H1 (cell line): ENCODE data around the gene NID2.

Experiments
- EP300 ChIP-seq, 2 experiments: IDR thresholded peaks; 1 replicate in 1 of 2; 2 replicates in 1 of 2; pipeline ENCODE4 v1.6.1; 2011 to 2012; ENCODE audit warnings: low read depth in 2 of 2, low read length in 2 of 2, mild to moderate bottlenecking in 2 of 2, borderline replicate concordance in 1 of 2, inconsistent platforms in 1 of 2, moderate library complexity in 1 of 2
- EZH2 ChIP-seq: fragments of 200-600 bp; sonication (generic); IDR thresholded peaks from 2 replicates; pipeline ENCODE4 v1.7.1; 2012; ENCODE audit warnings: low read depth, mild to moderate bottlenecking, moderate library complexity, low read length, inconsistent platforms; ENCODE audit not compliant: severe bottlenecking
- POLR2A ChIP-seq, 2 experiments: IDR thresholded peaks; 1 replicate in 1 of 2; 2 replicates in 1 of 2; pipeline ENCODE4 v1.6.1; 2011; ENCODE audit warnings: low read depth in 2 of 2, low read length in 2 of 2, mild to moderate bottlenecking in 2 of 2; ENCODE audit errors: control extremely low read depth in 1 of 2
- RFX5 ChIP-seq: IDR thresholded peaks from 2 replicates; pipeline ENCODE4 v1.6.1; 2011; ENCODE audit warnings: low read depth, low read length, improper control_type of control experiment, borderline replicate concordance
- RXRA ChIP-seq: IDR thresholded peaks from 2 replicates; pipeline ENCODE4 v1.6.1; 2011; ENCODE audit warnings: low read depth, mild to moderate bottlenecking, low read length, moderate library complexity; ENCODE audit not compliant: insufficient read depth
- SP2 ChIP-seq: IDR thresholded peaks from 2 replicates; pipeline ENCODE4 v1.6.1; 2012; ENCODE audit warnings: mild to moderate bottlenecking, low read length, inconsistent platforms
- SUZ12 ChIP-seq: fragments of 200-600 bp; sonication (generic); IDR thresholded peaks from 2 replicates; pipeline ENCODE4 v1.6.1; 2012; ENCODE audit warnings: mild to moderate bottlenecking, inconsistent platforms, low read length, moderate library complexity, mixed read lengths
- TF ChIP-seq, protein P1 (sequence below), 3 experiments: IDR thresholded peaks; 1 replicate in 2 of 3; 2 replicates in 1 of 3; pipeline versions ENCODE4 v1.5.1 to v1.6.1; 2011; ENCODE audit warnings: low read length in 3 of 3, mild to moderate bottlenecking in 3 of 3, inconsistent platforms in 2 of 3, low read depth in 1 of 3, moderate library complexity in 1 of 3; ENCODE audit not compliant: insufficient read depth in 1 of 3; ENCODE audit errors: control extremely low read depth in 1 of 3
- TF ChIP-seq, protein P2 (sequence below): IDR thresholded peaks from 2 replicates; pipeline ENCODE4 v1.6.1; 2012; ENCODE audit warnings: low read length, inconsistent platforms
- TF ChIP-seq, protein P3 (sequence below): IDR thresholded peaks from 2 replicates; pipeline ENCODE4 v1.6.1; 2011; ENCODE audit warnings: low read length, improper control_type of control experiment

DNA sequence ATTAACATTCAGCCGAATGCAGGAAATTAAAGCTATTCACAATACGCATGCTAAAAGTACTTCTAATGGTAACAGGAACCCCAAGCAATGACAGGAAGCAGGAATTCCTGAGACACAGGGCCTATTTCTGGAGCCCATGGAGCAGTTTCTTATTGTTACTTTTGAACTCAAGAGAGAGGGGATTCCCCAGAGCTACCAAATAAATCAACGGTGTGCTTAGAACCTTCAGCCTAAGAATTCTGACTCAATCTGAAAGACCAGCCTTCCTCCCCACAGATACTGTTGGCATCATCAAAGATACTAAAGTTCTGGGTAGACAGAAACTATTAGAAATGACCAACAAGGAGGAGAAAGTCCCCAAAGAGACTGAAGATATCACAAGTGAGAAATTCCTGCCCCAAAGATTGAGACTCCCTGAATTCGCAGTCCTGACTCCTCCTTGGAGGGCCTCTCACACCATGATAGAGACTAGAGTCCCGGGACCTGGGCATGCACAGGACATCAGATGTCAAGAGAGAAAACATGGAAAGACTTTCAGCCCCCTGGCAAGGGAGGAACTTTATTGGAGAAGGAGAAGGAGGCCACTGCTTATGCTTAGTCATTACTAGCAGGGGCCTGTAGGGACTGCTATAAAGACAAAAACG is 46.8 kb downstream of the NID2 start:
- no peak for TF ChIP-seq EP300 (IDR thresholded peaks at IDR 0.05; ENCODE audit: borderline replicate concordance in 1 of 2, low read depth in 2 of 2, low read length in 2 of 2)
- TF ChIP-seq, protein P1, sequence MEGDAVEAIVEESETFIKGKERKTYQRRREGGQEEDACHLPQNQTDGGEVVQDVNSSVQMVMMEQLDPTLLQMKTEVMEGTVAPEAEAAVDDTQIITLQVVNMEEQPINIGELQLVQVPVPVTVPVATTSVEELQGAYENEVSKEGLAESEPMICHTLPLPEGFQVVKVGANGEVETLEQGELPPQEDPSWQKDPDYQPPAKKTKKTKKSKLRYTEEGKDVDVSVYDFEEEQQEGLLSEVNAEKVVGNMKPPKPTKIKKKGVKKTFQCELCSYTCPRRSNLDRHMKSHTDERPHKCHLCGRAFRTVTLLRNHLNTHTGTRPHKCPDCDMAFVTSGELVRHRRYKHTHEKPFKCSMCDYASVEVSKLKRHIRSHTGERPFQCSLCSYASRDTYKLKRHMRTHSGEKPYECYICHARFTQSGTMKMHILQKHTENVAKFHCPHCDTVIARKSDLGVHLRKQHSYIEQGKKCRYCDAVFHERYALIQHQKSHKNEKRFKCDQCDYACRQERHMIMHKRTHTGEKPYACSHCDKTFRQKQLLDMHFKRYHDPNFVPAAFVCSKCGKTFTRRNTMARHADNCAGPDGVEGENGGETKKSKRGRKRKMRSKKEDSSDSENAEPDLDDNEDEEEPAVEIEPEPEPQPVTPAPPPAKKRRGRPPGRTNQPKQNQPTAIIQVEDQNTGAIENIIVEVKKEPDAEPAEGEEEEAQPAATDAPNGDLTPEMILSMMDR (IDR thresholded peaks at IDR 0.05; ENCODE audit: control extremely low read depth in 1 of 3, insufficient read depth in 1 of 3, low read depth in 1 of 3, low read length in 3 of 3) = no peak
- TF ChIP-seq EZH2 = no peak
- TF ChIP-seq SP2 = no peak
- no peak for TF ChIP-seq POLR2A (IDR thresholded peaks at IDR 0.05; ENCODE audit: control extremely low read depth in 1 of 2, low read depth in 2 of 2, low read length in 2 of 2)
- TF ChIP-seq RXRA = no peak
- TF ChIP-seq, protein P2, sequence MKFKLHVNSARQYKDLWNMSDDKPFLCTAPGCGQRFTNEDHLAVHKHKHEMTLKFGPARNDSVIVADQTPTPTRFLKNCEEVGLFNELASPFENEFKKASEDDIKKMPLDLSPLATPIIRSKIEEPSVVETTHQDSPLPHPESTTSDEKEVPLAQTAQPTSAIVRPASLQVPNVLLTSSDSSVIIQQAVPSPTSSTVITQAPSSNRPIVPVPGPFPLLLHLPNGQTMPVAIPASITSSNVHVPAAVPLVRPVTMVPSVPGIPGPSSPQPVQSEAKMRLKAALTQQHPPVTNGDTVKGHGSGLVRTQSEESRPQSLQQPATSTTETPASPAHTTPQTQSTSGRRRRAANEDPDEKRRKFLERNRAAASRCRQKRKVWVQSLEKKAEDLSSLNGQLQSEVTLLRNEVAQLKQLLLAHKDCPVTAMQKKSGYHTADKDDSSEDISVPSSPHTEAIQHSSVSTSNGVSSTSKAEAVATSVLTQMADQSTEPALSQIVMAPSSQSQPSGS = no peak
- TF ChIP-seq SUZ12 = no peak
- TF ChIP-seq, protein P3, sequence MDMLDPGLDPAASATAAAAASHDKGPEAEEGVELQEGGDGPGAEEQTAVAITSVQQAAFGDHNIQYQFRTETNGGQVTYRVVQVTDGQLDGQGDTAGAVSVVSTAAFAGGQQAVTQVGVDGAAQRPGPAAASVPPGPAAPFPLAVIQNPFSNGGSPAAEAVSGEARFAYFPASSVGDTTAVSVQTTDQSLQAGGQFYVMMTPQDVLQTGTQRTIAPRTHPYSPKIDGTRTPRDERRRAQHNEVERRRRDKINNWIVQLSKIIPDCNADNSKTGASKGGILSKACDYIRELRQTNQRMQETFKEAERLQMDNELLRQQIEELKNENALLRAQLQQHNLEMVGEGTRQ = no peak
- TF ChIP-seq RFX5 = no peak
